ENCODE data around the gene PAH. TPM values are rescaled to one million over a fixed set of nuclear protein-coding genes. Genes with fewer than 3 reads are reported as not detected.

PAH gene
- total RNA-seq, 6 experiments from 2014 or later, result 873 to 2,034 (median 1,035) TPM

DNA sequence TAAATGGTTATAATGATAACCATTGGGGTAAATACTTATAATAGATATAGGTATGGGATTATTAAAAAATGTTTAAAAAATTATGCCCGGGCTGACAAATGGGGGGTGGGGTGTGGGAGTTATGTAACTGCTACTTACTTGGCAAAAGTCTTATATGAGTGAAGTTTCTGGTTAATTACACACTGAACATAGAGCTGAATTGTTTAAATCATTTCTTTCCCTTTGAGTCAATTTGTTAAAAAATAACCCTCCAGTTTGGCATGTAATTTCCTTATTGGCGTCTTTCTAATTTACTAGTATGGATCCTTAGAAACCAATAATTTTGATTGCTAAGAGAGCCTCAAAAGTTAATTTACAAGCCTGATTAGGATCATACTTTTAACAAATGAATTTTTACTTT is 16.7 kb downstream of the PAH start:
- TF ChIP-seq POLR2A (IDR thresholded peaks at IDR 0.05), result no peak
- TF ChIP-seq, protein P1, sequence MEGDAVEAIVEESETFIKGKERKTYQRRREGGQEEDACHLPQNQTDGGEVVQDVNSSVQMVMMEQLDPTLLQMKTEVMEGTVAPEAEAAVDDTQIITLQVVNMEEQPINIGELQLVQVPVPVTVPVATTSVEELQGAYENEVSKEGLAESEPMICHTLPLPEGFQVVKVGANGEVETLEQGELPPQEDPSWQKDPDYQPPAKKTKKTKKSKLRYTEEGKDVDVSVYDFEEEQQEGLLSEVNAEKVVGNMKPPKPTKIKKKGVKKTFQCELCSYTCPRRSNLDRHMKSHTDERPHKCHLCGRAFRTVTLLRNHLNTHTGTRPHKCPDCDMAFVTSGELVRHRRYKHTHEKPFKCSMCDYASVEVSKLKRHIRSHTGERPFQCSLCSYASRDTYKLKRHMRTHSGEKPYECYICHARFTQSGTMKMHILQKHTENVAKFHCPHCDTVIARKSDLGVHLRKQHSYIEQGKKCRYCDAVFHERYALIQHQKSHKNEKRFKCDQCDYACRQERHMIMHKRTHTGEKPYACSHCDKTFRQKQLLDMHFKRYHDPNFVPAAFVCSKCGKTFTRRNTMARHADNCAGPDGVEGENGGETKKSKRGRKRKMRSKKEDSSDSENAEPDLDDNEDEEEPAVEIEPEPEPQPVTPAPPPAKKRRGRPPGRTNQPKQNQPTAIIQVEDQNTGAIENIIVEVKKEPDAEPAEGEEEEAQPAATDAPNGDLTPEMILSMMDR (IDR thresholded peaks at IDR 0.05), result no peak
- 31% methylated on average over 2 of the region's 2 CpGs for WGBS (ENCODE audit: insufficient coverage, low coverage, low lambda C conversion rate, missing lambda C conversion rate)

DNA sequence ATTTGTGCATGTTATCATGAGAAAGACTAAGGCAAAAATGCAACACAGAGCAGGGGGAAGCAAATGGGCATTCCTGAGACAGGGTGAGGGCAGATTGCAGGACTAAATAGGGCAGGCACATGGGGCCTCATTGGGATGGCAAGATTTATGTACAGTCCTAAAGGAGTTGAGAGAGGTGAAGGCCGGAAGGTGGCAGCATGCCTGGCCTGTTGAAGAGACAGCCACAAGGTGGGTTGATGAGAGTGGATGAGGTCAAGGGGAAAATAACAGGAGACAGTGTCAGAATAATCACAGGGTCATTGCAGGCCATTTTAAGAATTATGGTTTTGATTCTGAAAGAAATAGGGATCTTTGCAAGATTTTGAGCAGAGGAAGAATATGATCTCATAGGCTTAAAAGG is 21.0 kb downstream of the PAH start:
- 42% methylated on average over 1 of the region's 1 CpG for WGBS (ENCODE audit: insufficient coverage, low coverage, low lambda C conversion rate, missing lambda C conversion rate)
- intact Hi-C loops (cut with DNase I), result no loop called here
- H3K4me3 ChIP-seq, result no peak overlapping the region
- ATAC-seq (peak in 3 of 4 donors; percentile 19 to 39 (median 28)), DNase-seq (no peak)
- no peak for TF ChIP-seq POLR2A (IDR thresholded peaks at IDR 0.05)
- TF ChIP-seq, protein P1 (IDR thresholded peaks at IDR 0.05), result peak in 3 of 4 donors; percentile 10 to 11 (median 10)
- H3K36me3 ChIP-seq, result peaks cover 0 to 60% (median 13%) of the 10 kb centered on the region in 4 donors
- H3K4me1 ChIP-seq, result peaks cover 0 to 59% (median 15%) of the 10 kb centered on the region in 4 donors
- no peak overlapping the region for H3K27ac ChIP-seq
- no peaks in the 10 kb centered on the region for H3K27me3 ChIP-seq
- H3K9me3 ChIP-seq, result no peaks in the 10 kb centered on the region

More for the DNA sequence above, 16.7 kb downstream of the PAH start:
- no peak for DNase-seq
- H3K27ac ChIP-seq, result peak overlapping the region; percentile 44 to 79 (median 46)
- peaks cover 0 to 50% (median 0%) of the 10 kb centered on the region in 4 donors for H3K36me3 ChIP-seq
- peak in 2 of 4 donors; percentile 2 to 5 for ATAC-seq
- intact Hi-C loops (cut with DNase I), result no loop called here
- no peaks in the 10 kb centered on the region for H3K9me3 ChIP-seq
- no peaks in the 10 kb centered on the region for H3K27me3 ChIP-seq
- peaks cover 0 to 75% (median 26%) of the 10 kb centered on the region in 4 donors for H3K4me1 ChIP-seq
- peak overlapping the region in 1 of 3 donors; percentile 6 for H3K4me3 ChIP-seq

DNA sequence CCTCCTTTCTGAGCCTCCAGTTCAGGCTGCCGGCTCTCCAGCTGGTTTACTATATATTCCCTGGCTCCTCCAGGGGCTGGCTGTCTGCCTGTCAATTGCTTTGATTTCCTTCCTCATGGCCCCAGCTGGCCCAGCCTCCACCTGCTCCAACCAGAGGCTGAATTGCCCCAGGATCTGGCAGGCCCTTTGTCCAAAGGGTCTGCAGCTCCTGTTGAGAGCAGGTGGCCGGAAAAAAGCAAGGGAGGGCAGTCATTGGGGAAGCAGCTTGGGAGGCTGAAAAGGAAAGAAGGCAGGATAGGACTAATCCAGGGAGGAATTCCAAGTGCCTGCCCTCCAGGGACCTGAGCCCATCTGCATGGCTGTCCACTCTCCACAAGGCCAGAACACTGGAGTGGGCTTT is 25.3 kb downstream of the PAH start:
- DNase-seq, result no peak
- Histone ChIP-seq H3K27ac (no peak overlapping the region), H3K4me1 (peaks cover 0 to 76% (median 22%) of the 10 kb centered on the region in 4 donors), H3K4me3 (no peak overlapping the region), H3K27me3 (no peaks in the 10 kb centered on the region), H3K9me3 (no peaks in the 10 kb centered on the region), H3K36me3 (peaks cover 0 to 89% (median 24%) of the 10 kb centered on the region in 4 donors)
- intact Hi-C loops (cut with DNase I), result no loop called here
- WGBS (ENCODE audit: insufficient coverage, low coverage, low lambda C conversion rate, missing lambda C conversion rate), result 59% methylated on average over 2 of the region's 2 CpGs
- TF ChIP-seq POLR2A (IDR thresholded peaks at IDR 0.05), result no peak
- TF ChIP-seq, protein P1 (IDR thresholded peaks at IDR 0.05), result no peak
- peak in 1 of 4 donors; percentile 14 for ATAC-seq

DNA sequence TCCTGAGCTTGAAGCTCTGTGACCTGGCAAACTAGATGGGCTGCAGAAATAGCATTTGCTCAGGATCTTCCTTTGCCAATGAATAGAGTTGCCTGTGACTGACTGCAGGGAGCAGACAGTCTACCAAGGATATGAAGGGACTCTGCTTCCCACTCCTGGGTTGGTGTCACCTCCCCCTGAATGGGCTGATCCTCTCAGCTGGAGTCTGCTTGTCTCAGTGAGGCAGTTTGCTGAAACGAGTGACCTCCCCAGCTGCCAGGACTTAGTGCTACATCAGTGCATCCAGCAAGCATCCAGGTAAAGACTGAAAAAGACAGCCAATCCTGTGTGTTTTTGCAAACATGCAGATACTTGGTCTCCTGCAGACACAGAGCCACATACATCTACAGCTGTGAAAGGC is 28.5 kb downstream of the PAH start:
- ATAC-seq (no peak), DNase-seq (no peak)
- Histone ChIP-seq H3K27ac (no peak overlapping the region), H3K27me3 (no peaks in the 10 kb centered on the region), H3K36me3 (peaks cover 0 to 100% (median 22%) of the 10 kb centered on the region in 4 donors), H3K9me3 (no peaks in the 10 kb centered on the region), H3K4me1 (peaks cover 0 to 83% (median 31%) of the 10 kb centered on the region in 4 donors), H3K4me3 (no peak overlapping the region)
- TF ChIP-seq, protein P1 (IDR thresholded peaks at IDR 0.05), result no peak
- TF ChIP-seq POLR2A (IDR thresholded peaks at IDR 0.05), result no peak
- 0% methylated on average over 1 of the region's 1 CpG for WGBS (ENCODE audit: insufficient coverage, low coverage, low lambda C conversion rate, missing lambda C conversion rate)
- intact Hi-C loops (cut with DNase I), result loop anchor here (10.0 kb wide), 2 partner anchors 46 to 666 kb away; no protein-coding TSS in a partner anchor

All from right lobe of liver (tissue), 6 donors.